ENCODE measurements around the gene NBAS. TPM values are rescaled to one million over a fixed set of nuclear protein-coding genes. Genes with fewer than 3 reads are reported as not detected.

NBAS gene
- polyA plus RNA-seq, 1 donor (not counting 4 experiments of a cell fraction or from before 2014, with no cell fraction given), result 27.9 TPM

DNA sequence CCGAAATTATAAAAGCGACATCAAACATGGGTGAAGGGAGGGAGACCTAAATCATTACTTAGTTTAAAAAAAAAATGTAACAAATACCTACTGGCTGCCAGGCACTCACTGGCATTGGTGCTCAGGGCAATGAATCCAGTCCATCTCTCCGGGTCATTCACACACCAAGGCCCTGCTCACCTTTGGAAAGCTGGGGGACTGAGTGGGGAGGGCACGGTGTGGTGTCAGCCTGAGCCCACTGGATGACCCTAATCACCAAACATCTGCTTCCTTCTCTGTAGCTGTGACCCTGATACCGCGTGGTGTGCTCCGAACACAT is 30.2 kb upstream of the NBAS start:
- no peak for DNase-seq (ENCODE audit: low read depth, low spot score)
- Histone ChIP-seq H4K20me1 (ENCODE audit: control insufficient read depth, extremely low read depth, insufficient read depth, low read length) (no peaks in the 10 kb centered on the region), H3K9ac (ENCODE audit: control insufficient read depth, extremely low read depth, insufficient read depth, low read length) (peak overlapping the region; percentile 95), H2AFZ (ENCODE audit: control insufficient read depth, low read length) (peak overlapping the region; percentile 100), H3K36me3 (ENCODE audit: control insufficient read depth in 2 of 2, extremely low read depth in 1 of 2, insufficient read depth in 2 of 2, low read length in 2 of 2) (peaks cover 6 to 11% of the 10 kb centered on the region in 2 experiments), H3K27me3 (ENCODE audit: control insufficient read depth, extremely low read depth, insufficient read depth, low read length) (no peaks in the 10 kb centered on the region), H3K4me1 (ENCODE audit: control insufficient read depth, extremely low read depth, insufficient read depth, low read length) (peaks cover 10% of the 10 kb centered on the region), H3K27ac (ENCODE audit: control insufficient read depth, insufficient read depth, low read length) (peak overlapping the region; percentile 87), H3K4me3 (ENCODE audit: control insufficient read depth in 2 of 3, extremely low read depth in 1 of 3, insufficient read depth in 2 of 3, low read depth in 1 of 3, low read length in 3 of 3) (peak overlapping the region; percentile 70 to 95 (median 95)), H3K9me3 (ENCODE audit: control insufficient read depth, low read depth, low read length) (no peaks in the 10 kb centered on the region), H3K9me1 (ENCODE audit: control insufficient read depth, extremely low read depth, insufficient read depth, low read length) (no peaks in the 10 kb centered on the region), H3K4me2 (ENCODE audit: control insufficient read depth, extremely low read depth, insufficient read depth, low read depth, low read length) (peak overlapping the region; percentile 90), H3K79me2 (ENCODE audit: control insufficient read depth, insufficient read depth, low read length) (peaks cover 42% of the 10 kb centered on the region)
- TF ChIP-seq, protein P1, sequence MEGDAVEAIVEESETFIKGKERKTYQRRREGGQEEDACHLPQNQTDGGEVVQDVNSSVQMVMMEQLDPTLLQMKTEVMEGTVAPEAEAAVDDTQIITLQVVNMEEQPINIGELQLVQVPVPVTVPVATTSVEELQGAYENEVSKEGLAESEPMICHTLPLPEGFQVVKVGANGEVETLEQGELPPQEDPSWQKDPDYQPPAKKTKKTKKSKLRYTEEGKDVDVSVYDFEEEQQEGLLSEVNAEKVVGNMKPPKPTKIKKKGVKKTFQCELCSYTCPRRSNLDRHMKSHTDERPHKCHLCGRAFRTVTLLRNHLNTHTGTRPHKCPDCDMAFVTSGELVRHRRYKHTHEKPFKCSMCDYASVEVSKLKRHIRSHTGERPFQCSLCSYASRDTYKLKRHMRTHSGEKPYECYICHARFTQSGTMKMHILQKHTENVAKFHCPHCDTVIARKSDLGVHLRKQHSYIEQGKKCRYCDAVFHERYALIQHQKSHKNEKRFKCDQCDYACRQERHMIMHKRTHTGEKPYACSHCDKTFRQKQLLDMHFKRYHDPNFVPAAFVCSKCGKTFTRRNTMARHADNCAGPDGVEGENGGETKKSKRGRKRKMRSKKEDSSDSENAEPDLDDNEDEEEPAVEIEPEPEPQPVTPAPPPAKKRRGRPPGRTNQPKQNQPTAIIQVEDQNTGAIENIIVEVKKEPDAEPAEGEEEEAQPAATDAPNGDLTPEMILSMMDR (optimal IDR thresholded peaks at IDR 0.05 in 1 of 3, IDR thresholded peaks at IDR 0.05 in 1 of 3, conservative IDR thresholded peaks at IDR 0.05 in 1 of 3; ENCODE audit: extremely low read depth in 1 of 3, insufficient read depth in 2 of 3, low read length in 3 of 3), result no peak
- no peak for TF ChIP-seq EZH2 (IDR thresholded peaks at IDR 0.05; ENCODE audit: low read length)
- FAIRE-seq, result no peak
- dilution Hi-C loops (cut with MboI; ENCODE audit: extremely low pct_ligation_motif_present, low sequenced_read_pairs), result no loop called here

DNA sequence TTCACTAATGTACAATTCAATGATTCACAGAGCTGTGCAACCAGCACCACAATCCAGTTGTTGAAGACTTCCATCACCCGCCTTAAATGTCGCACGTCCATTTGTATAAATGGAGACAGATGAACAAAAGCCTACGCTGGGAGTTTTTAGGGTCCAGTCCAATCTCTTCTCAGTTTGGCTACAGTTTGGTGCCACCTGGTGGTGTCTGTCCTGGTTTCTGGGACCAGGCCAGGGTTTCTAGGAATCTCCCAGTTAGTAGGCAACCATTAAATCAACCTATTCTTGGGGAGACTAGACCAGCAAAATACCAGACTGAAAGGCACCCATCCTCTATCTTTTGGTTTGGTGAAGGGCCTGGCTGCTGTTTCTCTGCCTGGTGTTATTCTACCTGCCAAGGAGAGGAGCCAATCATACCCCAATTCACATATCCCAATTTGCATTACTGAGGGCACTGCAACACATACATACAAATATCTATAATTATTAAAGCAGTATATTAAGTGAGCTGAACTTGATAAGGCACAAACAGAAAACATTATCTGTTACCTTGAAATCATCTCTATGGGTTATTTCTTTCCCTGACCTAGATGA is 27.3 kb upstream of the NBAS start:
- no peak for DNase-seq (ENCODE audit: low read depth, low spot score)
- Histone ChIP-seq H2AFZ (ENCODE audit: control insufficient read depth, low read length) (no peak overlapping the region), H3K4me2 (ENCODE audit: control insufficient read depth, extremely low read depth, insufficient read depth, low read depth, low read length) (no peak overlapping the region), H3K27ac (ENCODE audit: control insufficient read depth, insufficient read depth, low read length) (no peak overlapping the region), H3K9ac (ENCODE audit: control insufficient read depth, extremely low read depth, insufficient read depth, low read length) (no peak overlapping the region), H3K4me1 (ENCODE audit: control insufficient read depth, extremely low read depth, insufficient read depth, low read length) (peaks cover 9% of the 10 kb centered on the region), H3K9me3 (ENCODE audit: control insufficient read depth, low read depth, low read length) (no peaks in the 10 kb centered on the region), H4K20me1 (ENCODE audit: control insufficient read depth, extremely low read depth, insufficient read depth, low read length) (no peaks in the 10 kb centered on the region), H3K9me1 (ENCODE audit: control insufficient read depth, extremely low read depth, insufficient read depth, low read length) (no peaks in the 10 kb centered on the region), H3K36me3 (ENCODE audit: control insufficient read depth in 2 of 2, extremely low read depth in 1 of 2, insufficient read depth in 2 of 2, low read length in 2 of 2) (no peaks in the 10 kb centered on the region), H3K79me2 (ENCODE audit: control insufficient read depth, insufficient read depth, low read length) (peaks cover 20% of the 10 kb centered on the region), H3K27me3 (ENCODE audit: control insufficient read depth, extremely low read depth, insufficient read depth, low read length) (no peaks in the 10 kb centered on the region), H3K4me3 (ENCODE audit: control insufficient read depth in 2 of 3, extremely low read depth in 1 of 3, insufficient read depth in 2 of 3, low read depth in 1 of 3, low read length in 3 of 3) (no peak overlapping the region)
- TF ChIP-seq, protein P1 (optimal IDR thresholded peaks at IDR 0.05 in 1 of 3, IDR thresholded peaks at IDR 0.05 in 1 of 3, conservative IDR thresholded peaks at IDR 0.05 in 1 of 3; ENCODE audit: extremely low read depth in 1 of 3, insufficient read depth in 2 of 3, low read length in 3 of 3), result peak; percentile 59 to 69 (median 59)
- no peak for TF ChIP-seq EZH2 (IDR thresholded peaks at IDR 0.05; ENCODE audit: low read length)
- peak; percentile 5 for FAIRE-seq
- dilution Hi-C loops (cut with MboI; ENCODE audit: extremely low pct_ligation_motif_present, low sequenced_read_pairs), result no loop called here

Data from keratinocyte (primary cell).